BE2C (cell line): ENCODE measurements around the gene LYSMD2.

Source experiments
- DNase-seq: peaks from one replicate; pipeline ENCODE4 v3.0.0-alpha.2; 2020
- H3K27me3 ChIP-seq: fragments of 250-450 bp; sonication (Bioruptor Pico); 2 replicates; pipeline ENCODE4 v1.5.1; 2020; ENCODE audit warnings: mild to moderate bottlenecking
- H3K36me3 ChIP-seq: fragments of 250-450 bp; sonication (Bioruptor Pico); 2 replicates; pipeline ENCODE4 v1.5.1; 2020; ENCODE audit warnings: mild to moderate bottlenecking
- H3K4me1 ChIP-seq: fragments of 250-450 bp; sonication (Bioruptor Pico); 2 replicates; pipeline ENCODE4 v1.5.1; 2020
- H3K4me3 ChIP-seq: 2 replicates; pipeline ENCODE4 v1.5.1; 2011; ENCODE audit warnings: low read depth, low read length
- H3K9me3 ChIP-seq: fragments of 250-450 bp; sonication (Bioruptor Pico); 2 replicates; pipeline ENCODE4 v1.5.1; 2020
- TF ChIP-seq, protein P1 (sequence below): IDR thresholded peaks from 2 replicates; pipeline ENCODE4 v1.5.1; 2012; ENCODE audit warnings: mild to moderate bottlenecking, low read depth, low read length

Gene LYSMD2

DNA sequence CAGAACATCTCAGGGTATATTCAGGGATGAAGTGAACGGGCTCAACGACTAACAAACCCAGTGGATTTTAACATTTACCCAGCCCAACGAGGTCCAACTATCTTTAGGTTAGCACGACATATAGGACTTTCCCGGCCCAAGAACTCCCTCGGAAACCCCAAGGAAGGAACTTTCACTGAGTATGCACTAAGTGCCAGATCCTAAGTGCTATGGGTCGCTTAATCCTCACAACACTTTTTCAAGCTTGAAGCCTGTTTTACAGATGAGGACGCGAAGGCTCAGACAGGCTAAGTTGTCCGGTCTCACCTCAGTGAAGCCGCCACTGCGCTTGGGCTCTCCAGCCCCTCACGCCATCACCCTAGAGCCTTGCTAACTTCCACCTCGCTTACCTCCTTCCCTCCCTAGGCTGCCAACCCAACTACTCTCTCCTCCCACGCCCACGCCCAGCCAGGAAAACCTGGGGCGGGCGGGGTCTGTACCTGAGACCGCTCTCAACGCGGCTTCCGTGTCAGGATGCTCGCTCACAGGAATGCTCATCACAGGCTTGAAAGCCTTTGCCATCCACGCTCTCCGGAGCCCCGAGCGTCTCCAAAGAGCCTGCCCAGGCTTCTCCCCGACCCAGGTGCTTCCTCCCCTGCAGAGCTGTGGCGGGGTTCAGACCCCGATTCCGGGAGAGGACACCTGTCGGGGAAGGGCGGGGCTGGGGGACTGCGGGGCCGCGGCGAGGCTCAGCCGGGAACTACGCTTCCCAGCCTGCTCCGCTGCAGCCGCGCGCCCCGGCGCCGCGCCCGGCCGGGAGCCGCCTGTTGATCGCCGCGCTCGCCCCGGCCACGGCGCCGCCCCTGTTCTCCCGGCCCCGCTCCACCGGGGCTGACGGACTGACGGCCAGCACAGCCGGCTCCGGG, 13.6 kb upstream of the LYSMD2 start, which contains the start of gene TMOD2:
TSS of gene TMOD2 (plus strand) at position 806 of the 905 bp plus-strand sequence. CDS start 14,845 bp downstream, outside the sequence.
- DNase-seq, result peak; percentile 65
- no peaks in the 10 kb centered on the region; the same call in 1 of the 2 replicates for H3K9me3 ChIP-seq
- no peaks in the 10 kb centered on the region for H3K36me3 ChIP-seq
- no peaks in the 10 kb centered on the region for H3K27me3 ChIP-seq
- peak within 1 kb of the TSS; percentile 81 for H3K4me3 ChIP-seq
- TF ChIP-seq, protein P1, sequence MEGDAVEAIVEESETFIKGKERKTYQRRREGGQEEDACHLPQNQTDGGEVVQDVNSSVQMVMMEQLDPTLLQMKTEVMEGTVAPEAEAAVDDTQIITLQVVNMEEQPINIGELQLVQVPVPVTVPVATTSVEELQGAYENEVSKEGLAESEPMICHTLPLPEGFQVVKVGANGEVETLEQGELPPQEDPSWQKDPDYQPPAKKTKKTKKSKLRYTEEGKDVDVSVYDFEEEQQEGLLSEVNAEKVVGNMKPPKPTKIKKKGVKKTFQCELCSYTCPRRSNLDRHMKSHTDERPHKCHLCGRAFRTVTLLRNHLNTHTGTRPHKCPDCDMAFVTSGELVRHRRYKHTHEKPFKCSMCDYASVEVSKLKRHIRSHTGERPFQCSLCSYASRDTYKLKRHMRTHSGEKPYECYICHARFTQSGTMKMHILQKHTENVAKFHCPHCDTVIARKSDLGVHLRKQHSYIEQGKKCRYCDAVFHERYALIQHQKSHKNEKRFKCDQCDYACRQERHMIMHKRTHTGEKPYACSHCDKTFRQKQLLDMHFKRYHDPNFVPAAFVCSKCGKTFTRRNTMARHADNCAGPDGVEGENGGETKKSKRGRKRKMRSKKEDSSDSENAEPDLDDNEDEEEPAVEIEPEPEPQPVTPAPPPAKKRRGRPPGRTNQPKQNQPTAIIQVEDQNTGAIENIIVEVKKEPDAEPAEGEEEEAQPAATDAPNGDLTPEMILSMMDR, result no peak
- H3K4me1 ChIP-seq, result no peaks in the 10 kb centered on the region; the same call in none of the 2 replicates

DNA sequence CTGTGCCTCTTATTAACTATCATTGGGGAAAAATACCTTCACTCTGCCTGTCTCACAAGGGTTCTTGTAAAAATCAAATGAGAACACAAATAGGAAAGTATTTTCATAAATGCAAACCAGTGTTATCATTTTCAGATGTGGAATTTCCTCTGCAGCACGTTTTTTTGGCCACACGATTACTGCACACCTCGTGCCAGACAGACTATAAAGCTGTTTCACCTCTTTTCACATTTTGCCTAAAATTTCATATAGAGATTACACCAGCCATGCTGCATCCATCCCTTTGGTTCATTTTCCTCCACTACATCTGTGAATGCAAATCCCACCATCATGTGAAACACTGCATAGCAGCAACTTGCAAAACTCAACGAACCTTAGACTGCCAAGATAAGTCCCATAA, 12.7 kb upstream of the LYSMD2 start:
- TF ChIP-seq, protein P1, result no peak
- Histone ChIP-seq H3K27me3 (no peaks in the 10 kb centered on the region), H3K9me3 (no peaks in the 10 kb centered on the region; the same call in 1 of the 2 replicates), H3K4me1 (no peaks in the 10 kb centered on the region; the same call in 1 of the 2 replicates), H3K4me3 (no peak overlapping the region), H3K36me3 (no peaks in the 10 kb centered on the region)
- no peak for DNase-seq

DNA sequence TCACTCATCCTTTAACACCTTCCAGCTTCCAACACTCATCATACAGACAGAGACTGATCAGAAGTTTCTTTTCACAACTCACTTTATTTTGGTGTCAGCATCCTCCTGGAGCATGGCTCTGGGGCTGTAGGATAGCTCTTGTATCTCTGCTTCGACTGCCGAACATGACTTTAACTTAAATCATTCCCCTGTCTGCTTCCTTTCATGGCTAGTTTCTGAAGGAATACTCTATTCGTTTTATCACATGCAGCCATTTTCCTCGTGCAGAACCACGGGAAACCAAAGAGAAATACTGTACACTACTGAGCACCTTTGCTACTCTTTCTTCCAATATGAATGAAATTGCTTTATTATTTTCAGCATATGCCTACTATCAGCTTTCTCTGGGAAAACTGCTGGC, 11.9 kb upstream of the LYSMD2 start:
- Histone ChIP-seq H3K4me1 (no peaks in the 10 kb centered on the region; the same call in 1 of the 2 replicates), H3K27me3 (no peaks in the 10 kb centered on the region), H3K4me3 (no peak overlapping the region), H3K9me3 (no peaks in the 10 kb centered on the region; the same call in 1 of the 2 replicates), H3K36me3 (no peaks in the 10 kb centered on the region)
- DNase-seq, result no peak
- TF ChIP-seq, protein P1, result no peak

DNA sequence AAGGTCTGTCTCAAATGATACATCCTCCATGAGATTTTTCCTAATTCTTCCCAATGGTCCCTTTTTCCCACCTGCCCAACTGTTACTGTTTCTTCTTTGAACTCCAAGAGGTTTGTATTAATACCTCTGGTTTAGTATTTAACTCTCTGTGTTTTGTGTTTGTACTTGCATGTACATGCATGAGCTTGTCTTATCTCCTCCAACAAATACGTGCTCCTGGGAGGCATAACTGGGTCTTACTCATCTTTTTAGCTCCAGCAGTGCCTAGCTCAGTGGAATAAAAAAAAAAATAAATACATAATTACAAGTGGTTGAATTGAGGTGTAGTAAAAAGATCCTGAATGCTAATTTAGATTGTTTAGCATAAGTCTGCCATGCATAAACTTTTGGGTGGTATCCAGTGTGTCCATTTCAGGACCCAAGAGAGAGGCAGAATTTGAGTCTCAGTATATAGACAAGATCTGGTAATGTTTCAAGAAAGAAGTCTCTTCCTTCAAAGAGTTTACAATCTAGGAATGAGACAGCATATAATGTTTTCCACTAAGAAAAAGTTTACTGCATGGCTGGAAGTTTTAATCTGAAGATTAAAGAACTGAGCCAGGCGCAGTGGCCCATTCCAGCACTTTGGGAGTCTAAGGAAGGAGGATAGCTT, 1.7 kb upstream of the LYSMD2 start:
- H3K9me3 ChIP-seq, result no peaks in the 10 kb centered on the region
- H3K4me1 ChIP-seq, result peaks cover 16% of the 10 kb centered on the region; the same call in 1 of the 2 replicates
- TF ChIP-seq, protein P1, result no peak

DNA sequence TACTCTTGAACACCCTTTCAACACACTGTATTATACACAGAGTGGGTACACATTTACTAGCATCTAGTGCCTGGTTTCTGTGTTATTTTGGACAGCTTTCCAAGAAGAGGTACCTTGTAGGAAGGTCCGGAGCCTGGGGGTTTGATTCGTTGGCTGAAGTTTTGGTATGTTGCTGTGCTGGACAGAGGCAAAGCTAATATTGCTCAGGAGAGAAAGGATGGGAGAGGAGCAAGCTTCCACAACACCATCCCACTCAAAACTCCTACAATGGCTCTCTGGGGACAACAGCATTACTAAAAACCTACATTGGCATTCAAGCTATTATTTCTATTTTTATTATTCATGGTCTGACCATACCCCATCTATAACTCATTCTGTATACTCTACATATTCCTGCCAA, 1.1 kb upstream of the LYSMD2 start:
- Histone ChIP-seq H3K9me3 (no peaks in the 10 kb centered on the region), H3K36me3 (peaks cover 5% of the 10 kb centered on the region; the same call in 1 of the 2 replicates), H3K4me1 (peaks cover 16% of the 10 kb centered on the region; the same call in 1 of the 2 replicates), H3K27me3 (no peaks in the 10 kb centered on the region), H3K4me3 (no peak overlapping the region)
- no peak for DNase-seq
- TF ChIP-seq, protein P1, result no peak

More for the DNA sequence above, 1.7 kb upstream of the LYSMD2 start:
- DNase-seq, result no peak
- Histone ChIP-seq H3K27me3 (no peaks in the 10 kb centered on the region), H3K4me3 (no peak overlapping the region), H3K36me3 (no peaks in the 10 kb centered on the region; the same call in 1 of the 2 replicates)
